Keratinocyte (primary cell): ENCODE data around the gene CNNM4.

ENCODE experiments used
- EZH2 ChIP-seq: IDR thresholded peaks from one replicate; pipeline ENCODE4 v1.6.1; 2012; ENCODE audit warnings: inconsistent platforms, mild to moderate bottlenecking, low read length, moderate library complexity
- TF ChIP-seq, protein P1 (sequence below), 3 experiments: IDR thresholded peaks in 1 of 3; conservative IDR thresholded peaks in 1 of 3; optimal IDR thresholded peaks in 1 of 3; 2 replicates in 2 of 3; 3 replicates in 1 of 3; pipeline versions ENCODE3 to v1.5.1; 2011; ENCODE audit warnings: low read length in 3 of 3, mild to moderate bottlenecking in 3 of 3, moderate library complexity in 2 of 3, control low read depth in 1 of 3, inconsistent platforms in 1 of 3; ENCODE audit not compliant: insufficient read depth in 2 of 3; ENCODE audit errors: extremely low read depth in 1 of 3

DNA sequence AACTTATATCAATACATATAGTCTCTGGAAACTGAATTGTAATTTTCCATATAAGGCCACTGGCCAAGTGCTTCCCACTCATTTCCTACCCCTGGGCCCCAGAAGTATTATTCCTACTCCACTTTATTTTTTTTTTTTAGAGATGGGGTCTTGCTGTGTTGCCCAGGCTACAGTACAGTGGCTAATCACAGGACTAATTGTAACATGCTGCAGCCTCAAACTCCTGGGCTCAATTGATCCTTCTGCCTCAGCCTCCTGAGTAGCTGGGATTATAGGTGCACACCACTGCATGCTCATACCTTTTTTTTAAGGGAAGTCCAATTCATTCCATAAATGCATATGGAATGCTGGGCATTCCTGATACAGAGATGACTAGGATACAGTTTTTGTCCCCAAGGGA lies 6.4 kb upstream of the CNNM4 start:
- TF ChIP-seq, protein P1, sequence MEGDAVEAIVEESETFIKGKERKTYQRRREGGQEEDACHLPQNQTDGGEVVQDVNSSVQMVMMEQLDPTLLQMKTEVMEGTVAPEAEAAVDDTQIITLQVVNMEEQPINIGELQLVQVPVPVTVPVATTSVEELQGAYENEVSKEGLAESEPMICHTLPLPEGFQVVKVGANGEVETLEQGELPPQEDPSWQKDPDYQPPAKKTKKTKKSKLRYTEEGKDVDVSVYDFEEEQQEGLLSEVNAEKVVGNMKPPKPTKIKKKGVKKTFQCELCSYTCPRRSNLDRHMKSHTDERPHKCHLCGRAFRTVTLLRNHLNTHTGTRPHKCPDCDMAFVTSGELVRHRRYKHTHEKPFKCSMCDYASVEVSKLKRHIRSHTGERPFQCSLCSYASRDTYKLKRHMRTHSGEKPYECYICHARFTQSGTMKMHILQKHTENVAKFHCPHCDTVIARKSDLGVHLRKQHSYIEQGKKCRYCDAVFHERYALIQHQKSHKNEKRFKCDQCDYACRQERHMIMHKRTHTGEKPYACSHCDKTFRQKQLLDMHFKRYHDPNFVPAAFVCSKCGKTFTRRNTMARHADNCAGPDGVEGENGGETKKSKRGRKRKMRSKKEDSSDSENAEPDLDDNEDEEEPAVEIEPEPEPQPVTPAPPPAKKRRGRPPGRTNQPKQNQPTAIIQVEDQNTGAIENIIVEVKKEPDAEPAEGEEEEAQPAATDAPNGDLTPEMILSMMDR (optimal IDR thresholded peaks at IDR 0.05 in 1 of 3, IDR thresholded peaks at IDR 0.05 in 1 of 3, conservative IDR thresholded peaks at IDR 0.05 in 1 of 3; ENCODE audit: extremely low read depth in 1 of 3, insufficient read depth in 2 of 3, low read length in 3 of 3) = no peak
- no peak for TF ChIP-seq EZH2
